CD14-positive monocyte (primary cell): ENCODE measurements around the gene SLC12A4. TPM values are rescaled to one million over a fixed set of nuclear protein-coding genes. Genes with fewer than 3 reads are reported as not detected.
A peak's percentile ranks its signal among the peaks of the same experiment; 100 is the strongest.

Experiments
- DNase-seq, 3 donors: peaks; one replicate each; pipeline ENCODE4 v3.0.0-alpha.2; 2011 to 2022
- H2AFZ ChIP-seq: 2 replicates; pipeline ENCODE4 v1.6.0; 2012; ENCODE audit warnings: mild to moderate bottlenecking, low read depth, low read length, inconsistent platforms; ENCODE audit not compliant: insufficient read depth, poor library complexity, severe bottlenecking
- H3K27ac ChIP-seq, 2 donors: 1 replicate in 1 of 2; 2 replicates in 1 of 2; pipeline ENCODE4 v1.5.1; 2012 to 2013; ENCODE audit warnings: low read length in 2 of 2, control low read depth in 1 of 2, inconsistent platforms in 1 of 2, low read depth in 1 of 2, mild to moderate bottlenecking in 1 of 2
- H3K27me3 ChIP-seq, 2 donors: one replicate each; pipeline versions ENCODE4 v1.6.0 to v1.6.1; 2011 to 2013; ENCODE audit warnings: low read length in 2 of 2; ENCODE audit not compliant: control insufficient read depth in 2 of 2, insufficient read depth in 2 of 2
- H3K36me3 ChIP-seq, 2 donors: replicated peaks in 1 of 2; 1 replicate in 1 of 2; 2 replicates in 1 of 2; pipeline versions ENCODE4 v1.5.1 to v1.6.1; 2012 to 2013; ENCODE audit warnings: low read length in 2 of 2, control low read depth in 1 of 2, inconsistent platforms in 1 of 2, mild to moderate bottlenecking in 1 of 2; ENCODE audit not compliant: insufficient read depth in 2 of 2, control insufficient read depth in 1 of 2
- H3K4me1 ChIP-seq, 2 donors: 1 replicate in 1 of 2; 2 replicates in 1 of 2; pipeline versions ENCODE4 v1.5.1 to v1.6.1; 2012 to 2013; ENCODE audit warnings: low read length in 2 of 2, control low read depth in 1 of 2, inconsistent platforms in 1 of 2, mild to moderate bottlenecking in 1 of 2, moderate library complexity in 1 of 2; ENCODE audit not compliant: insufficient read depth in 2 of 2, control insufficient read depth in 1 of 2
- H3K4me2 ChIP-seq: replicated peaks from 2 replicates; pipeline ENCODE3; 2012; ENCODE audit warnings: low read length, moderate library complexity, mild to moderate bottlenecking; ENCODE audit not compliant: poor library complexity, severe bottlenecking; ENCODE audit errors: extremely low read depth
- H3K4me3 ChIP-seq, 3 experiments: fragments of 200-600 bp in 1 of 3; sonication (generic) in 1 of 3; replicated peaks in 1 of 3; 1 replicate in 2 of 3; 2 replicates in 1 of 3; pipeline ENCODE4 v1.5.1; 2011 to 2013; ENCODE audit warnings: low read length in 3 of 3, mild to moderate bottlenecking in 3 of 3, control low read depth in 2 of 3, low read depth in 2 of 3, inconsistent platforms in 1 of 3, moderate library complexity in 1 of 3
- H3K79me2 ChIP-seq: 2 replicates; pipeline ENCODE4 v1.6.0; 2012; ENCODE audit warnings: mild to moderate bottlenecking, control low read depth, inconsistent platforms, low read length, moderate library complexity; ENCODE audit not compliant: insufficient read depth
- H3K9ac ChIP-seq: 2 replicates; pipeline ENCODE4 v1.6.0; 2017; ENCODE audit warnings: low read length, mild to moderate bottlenecking; ENCODE audit not compliant: insufficient read depth, poor library complexity, severe bottlenecking
- H3K9me3 ChIP-seq, 2 donors: replicated peaks in 1 of 2; 1 replicate in 1 of 2; 2 replicates in 1 of 2; pipeline versions ENCODE4 v1.5.1 to v1.6.1; 2012 to 2013; ENCODE audit warnings: low read length in 2 of 2, control low read depth in 1 of 2; ENCODE audit not compliant: control insufficient read depth in 1 of 2, insufficient read depth in 1 of 2
- H4K20me1 ChIP-seq: 2 replicates; pipeline ENCODE4 v1.6.0; 2012; ENCODE audit warnings: mild to moderate bottlenecking, low read length, control low read depth, moderate library complexity; ENCODE audit not compliant: insufficient read depth
- H3K27ac Mint-ChIP-seq, 7 donors: one replicate each; pipeline ENCODE4 v1.8.0; 2020; ENCODE audit warnings: mild to moderate bottlenecking in 7 of 7, mixed read lengths in 7 of 7, moderate library complexity in 6 of 7, inconsistent platforms in 2 of 7
- H3K27me3 Mint-ChIP-seq, 3 donors: one replicate each; pipeline ENCODE4 v1.8.0; 2021 to 2022; ENCODE audit warnings: low read depth in 3 of 3, mild to moderate bottlenecking in 3 of 3, mixed read lengths in 3 of 3, moderate library complexity in 3 of 3, inconsistent platforms in 1 of 3
- H3K36me3 Mint-ChIP-seq, 2 donors: one replicate each; pipeline ENCODE4 v1.8.0; 2020; ENCODE audit warnings: mixed read lengths in 2 of 2, inconsistent platforms in 1 of 2, mild to moderate bottlenecking in 1 of 2
- H3K4me1 Mint-ChIP-seq: one replicate; pipeline ENCODE4 v1.8.0; 2020; ENCODE audit warnings: mild to moderate bottlenecking, mixed read lengths
- H3K4me3 Mint-ChIP-seq, 2 donors: one replicate each; pipeline ENCODE4 v1.8.0; 2020; ENCODE audit warnings: mild to moderate bottlenecking in 2 of 2, mixed read lengths in 2 of 2, moderate library complexity in 1 of 2
- H3K9me3 Mint-ChIP-seq, 7 donors: one replicate each; pipeline ENCODE4 v1.8.0; 2020 to 2022; ENCODE audit warnings: mixed read lengths in 7 of 7, mild to moderate bottlenecking in 6 of 7, moderate library complexity in 6 of 7, inconsistent platforms in 2 of 7
- CTCF ChIP-seq: fragments of 200-600 bp; IDR thresholded peaks from one replicate; pipeline ENCODE4 v1.8.0; 2022; ENCODE audit warnings: antibody characterized with exemption, mild to moderate bottlenecking
- WGBS: methylation state at CpG from one replicate; pipeline ENCODE4 v1.1.5; 2013; ENCODE audit warnings: missing lambda C conversion rate; ENCODE audit not compliant: insufficient coverage; 5-methylcytosine and 5-hydroxymethylcytosine counted together
- intact Hi-C, 2 donors: fragments of 100-400 bp; cut with micrococcal nuclease; formaldehyde crosslinking; loops; one replicate each; pipeline versions ENCODE4 v1.15.0 to v1.15.1; 2023
- polyA plus RNA-seq, 3 donors: library from polyadenylated mRNA; depleted of rRNA in 1 of 3; unstranded in 2 of 3; stranded (reverse) in 1 of 3; fragments of 300-500 nt in 2 of 3; fragments of >200 nt in 1 of 3; fragmentation: Illumina TruSeq in 2 of 3; gene quantifications; 1 replicate in 2 of 3; 2 replicates in 1 of 3; pipeline ENCODE4 v1.2.3, GENCODE V29; 2012 to 2021

Gene SLC12A4
- polyA plus RNA-seq, 3 donors = 7.3 to 57.2 (median 7.7) TPM

- intact Hi-C loops = no loop called here
- H3K9me3 Mint-ChIP-seq = no peaks in the 10 kb centered on the region
- 89% methylated on average over 19 of the region's 23 CpGs for WGBS
- Histone ChIP-seq H3K4me1 (peaks cover 7 to 8% of the 10 kb centered on the region in 2 donors), H3K9ac (no peak within 1 kb of the TSS), H3K27me3 (no peaks in the 10 kb centered on the region), H3K4me2 (no peak within 1 kb of the TSS), H3K4me3 (no peak within 1 kb of the TSS), H4K20me1 (peaks cover 12% of the 10 kb centered on the region), H3K79me2 (no peaks in the 10 kb centered on the region), H3K27ac (no peak within 1 kb of the TSS), H2AFZ (no peak within 1 kb of the TSS), H3K9me3 (no peaks in the 10 kb centered on the region), H3K36me3 (peaks cover 64 to 66% of the 10 kb centered on the region in 2 donors)
- H3K36me3 Mint-ChIP-seq = peaks cover 41 to 74% of the 10 kb centered on the region in 2 donors
- peaks cover 8% of the 10 kb centered on the region for H3K4me1 Mint-ChIP-seq
- H3K4me3 Mint-ChIP-seq = no peak within 1 kb of the TSS
- no peak for TF ChIP-seq CTCF
- peak within 1 kb of the TSS in 4 of 7 donors; percentile 26 to 74 (median 44) for H3K27ac Mint-ChIP-seq
- peaks cover 0 to 5% (median 2%) of the 10 kb centered on the region in 3 donors for H3K27me3 Mint-ChIP-seq
- DNase-seq = no peak
Observed at GRCh38 chr16:67943619-67944504, 24.6 kb downstream of the SLC12A4 start, which contains the start of gene LCAT. Gene LCAT (minus strand): TSS chr16:67944120. CDS start chr16:67944101, 19 bp downstream.

- H3K9ac ChIP-seq = no peak overlapping the region
- 95% methylated on average over 2 of the region's 6 CpGs for WGBS
Observed at GRCh38 chr16:67943256-67943618, 25.2 kb downstream of the SLC12A4 start.

More at GRCh38 chr16:67943256-67943618, 25.2 kb downstream of the SLC12A4 start:
- peaks cover 8% of the 10 kb centered on the region for H3K4me1 Mint-ChIP-seq
- peaks cover 7 to 8% of the 10 kb centered on the region in 2 donors for H3K4me1 ChIP-seq
- H3K36me3 ChIP-seq = peaks cover 57 to 60% of the 10 kb centered on the region in 2 donors
- H3K27me3 Mint-ChIP-seq = peaks cover 0 to 4% (median 2%) of the 10 kb centered on the region in 3 donors
- intact Hi-C loops = no loop called here
- DNase-seq = no peak
- peak overlapping the region in 3 of 7 donors; percentile 26 to 74 (median 56) for H3K27ac Mint-ChIP-seq
- H3K27me3 ChIP-seq = no peaks in the 10 kb centered on the region
- peaks cover 12% of the 10 kb centered on the region for H4K20me1 ChIP-seq
- H3K4me2 ChIP-seq = no peak overlapping the region
- H3K9me3 ChIP-seq = no peaks in the 10 kb centered on the region
- no peaks in the 10 kb centered on the region for H3K9me3 Mint-ChIP-seq
- H3K36me3 Mint-ChIP-seq = peaks cover 37 to 69% of the 10 kb centered on the region in 2 donors
- no peak overlapping the region for H3K4me3 Mint-ChIP-seq
- no peaks in the 10 kb centered on the region for H3K79me2 ChIP-seq
- H2AFZ ChIP-seq = no peak overlapping the region
- H3K27ac ChIP-seq = no peak overlapping the region
- no peak for TF ChIP-seq CTCF
- no peak overlapping the region for H3K4me3 ChIP-seq
